IMR-90 (cell line): ENCODE data around the gene CLEC10A. TPM values are rescaled to one million over a fixed set of nuclear protein-coding genes. Genes with fewer than 3 reads are reported as not detected.

Source experiments
- ATAC-seq: fragments of 200-7000 bp; cut with Tn5 transposase; 2 replicates; pipeline ENCODE4 v1.9.1; 2020; ENCODE audit warnings: low read depth, mild to moderate bottlenecking, moderate library complexity
- BruUV-seq: library from RNA; stranded (reverse); fragments of 400-500 nt; replicated peaks from 2 replicates; lab custom pipeline; 2021; lab: Mats Ljungman, UMichigan
- CTCF ChIA-PET: fragments of 300-600 bp; formaldehyde crosslinking; extraction: SDS; loops from one replicate; lab custom pipeline; 2021; ENCODE audit warnings: antibody characterized with exemption; lab: Yijun Ruan, JAX
- POLR2A ChIA-PET: fragments of 300-600 bp; sonication (Branson Sonifier 250); formaldehyde crosslinking; loops from one replicate; lab custom pipeline; 2022; ENCODE audit warnings: antibody characterized with exemption; ENCODE audit not compliant: unreplicated experiment; lab: Charles Lee
- DNase-seq: peaks from one replicate; pipeline ENCODE4 v3.0.0; 2013
- H2AFZ ChIP-seq: replicated peaks from 2 replicates; pipeline ENCODE3; 2013; ENCODE audit warnings: low read length, mild to moderate bottlenecking; ENCODE audit not compliant: poor library complexity
- H2AK5ac ChIP-seq: 2 replicates; pipeline ENCODE4 v1.6.1; 2013; ENCODE audit warnings: low read depth, low read length, inconsistent platforms
- H2AK9ac ChIP-seq: replicated peaks from 2 replicates; pipeline ENCODE3; 2013; ENCODE audit warnings: mild to moderate bottlenecking, low read depth, low read length, moderate library complexity; ENCODE audit not compliant: poor library complexity
- H2BK120ac ChIP-seq: 2 replicates; pipeline ENCODE4 v1.6.1; 2013; ENCODE audit warnings: low read depth, low read length, inconsistent platforms
- H2BK15ac ChIP-seq: 3 replicates; pipeline ENCODE4 v1.6.1; 2013; ENCODE audit warnings: low read depth, low read length, inconsistent platforms
- H2BK20ac ChIP-seq: 2 replicates; pipeline ENCODE4 v1.6.1; 2013; ENCODE audit warnings: low read depth, mild to moderate bottlenecking, inconsistent platforms, low read length, moderate library complexity
- H2BK5ac ChIP-seq: 2 replicates; pipeline ENCODE4 v1.6.1; 2013; ENCODE audit warnings: mild to moderate bottlenecking, low read depth, low read length, inconsistent platforms; ENCODE audit not compliant: poor library complexity, severe bottlenecking
- H3K14ac ChIP-seq: replicated peaks from 2 replicates; pipeline ENCODE4 v1.6.1; 2013; ENCODE audit warnings: low read depth, low read length, inconsistent platforms
- H3K18ac ChIP-seq: 2 replicates; pipeline ENCODE4 v1.6.1; 2013; ENCODE audit warnings: low read depth, low read length, control low read depth
- H3K23ac ChIP-seq: 2 replicates; pipeline ENCODE4 v1.6.1; 2013; ENCODE audit warnings: low read depth, low read length, inconsistent platforms
- H3K27ac ChIP-seq: 2 replicates; pipeline ENCODE4 v1.5.1; 2013; ENCODE audit warnings: mild to moderate bottlenecking, control low read depth, low read length; ENCODE audit not compliant: insufficient read depth
- H3K27me3 ChIP-seq: 2 replicates; pipeline ENCODE4 v1.6.1; 2013; ENCODE audit warnings: low read length; ENCODE audit not compliant: control insufficient read depth, insufficient read depth
- H3K36me3 ChIP-seq: 2 replicates; pipeline ENCODE4 v1.6.1; 2013; ENCODE audit warnings: low read length, mixed read lengths; ENCODE audit not compliant: control insufficient read depth, insufficient read depth
- H3K4ac ChIP-seq: 2 replicates; pipeline ENCODE4 v1.6.1; 2013; ENCODE audit warnings: low read depth, low read length, inconsistent platforms
- H3K4me1 ChIP-seq: 2 replicates; pipeline ENCODE4 v1.6.1; 2013; ENCODE audit warnings: low read length, mixed read lengths; ENCODE audit not compliant: control insufficient read depth, insufficient read depth
- H3K4me2 ChIP-seq: 2 replicates; pipeline ENCODE4 v1.6.1; 2013; ENCODE audit warnings: low read depth, mild to moderate bottlenecking, control low read depth, low read length, moderate library complexity
- H3K4me3 ChIP-seq: 2 replicates; pipeline ENCODE4 v1.5.1; 2013; ENCODE audit warnings: low read depth, mild to moderate bottlenecking, control low read depth, low read length, moderate library complexity; ENCODE audit not compliant: insufficient read depth
- H3K56ac ChIP-seq: 2 replicates; pipeline ENCODE4 v1.6.1; 2013; ENCODE audit warnings: low read length, inconsistent platforms; ENCODE audit not compliant: insufficient read depth; ENCODE audit errors: extremely low read depth
- H3K79me1 ChIP-seq, 2 experiments: 2 replicates each; pipeline ENCODE4 v1.6.1; 2013; ENCODE audit warnings: low read length in 2 of 2, inconsistent platforms in 1 of 2, low read depth in 1 of 2
- H3K9ac ChIP-seq: 2 replicates; pipeline ENCODE4 v1.6.1; 2013; ENCODE audit warnings: low read depth, low read length, control low read depth
- H3K9me1 ChIP-seq: 2 replicates; pipeline ENCODE4 v1.6.1; 2013; ENCODE audit warnings: low read length, inconsistent platforms; ENCODE audit not compliant: insufficient read depth
- H3K9me3 ChIP-seq: 2 replicates; pipeline ENCODE4 v1.6.1; 2013; ENCODE audit warnings: low read length; ENCODE audit not compliant: control insufficient read depth, insufficient read depth
- H4K20me1 ChIP-seq: 2 replicates; pipeline ENCODE4 v1.6.1; 2013; ENCODE audit warnings: low read length, inconsistent platforms; ENCODE audit not compliant: insufficient read depth
- H4K5ac ChIP-seq: 2 replicates; pipeline ENCODE4 v1.6.1; 2013; ENCODE audit warnings: mild to moderate bottlenecking, low read depth, low read length, control low read depth
- H4K8ac ChIP-seq, 2 experiments: 2 replicates each; pipeline ENCODE4 v1.6.1; 2013; ENCODE audit warnings: low read depth in 2 of 2, low read length in 2 of 2, control low read depth in 1 of 2, inconsistent platforms in 1 of 2
- H4K91ac ChIP-seq: 2 replicates; pipeline ENCODE4 v1.6.1; 2013; ENCODE audit warnings: low read depth, low read length, inconsistent platforms; ENCODE audit not compliant: insufficient read depth
- BHLHE40 ChIP-seq: fragments of 150-350 bp; IDR thresholded peaks from 2 replicates; pipeline ENCODE4 v1.6.1; 2016; ENCODE audit warnings: mild to moderate bottlenecking, low read depth, low read length
- CHD1 ChIP-seq: IDR thresholded peaks from 2 replicates; pipeline ENCODE4 v1.6.1; 2012; ENCODE audit warnings: low read depth, low read length, improper control_type of control experiment
- CTCF ChIP-seq: conservative IDR thresholded peaks from 2 replicates; pipeline ENCODE4 v1.5.1; 2012; ENCODE audit warnings: mild to moderate bottlenecking, low read depth, low read length, improper control_type of control experiment
- MAZ ChIP-seq: IDR thresholded peaks from 2 replicates; pipeline ENCODE4 v1.6.1; 2012; ENCODE audit warnings: low read depth, mild to moderate bottlenecking, low read length, improper control_type of control experiment, moderate library complexity, borderline replicate concordance
- MXI1 ChIP-seq: IDR thresholded peaks from 2 replicates; pipeline ENCODE4 v1.6.1; 2012; ENCODE audit warnings: low read depth, mild to moderate bottlenecking, low read length, moderate library complexity, borderline replicate concordance
- NFE2L2 ChIP-seq: fragments of 150-350 bp; IDR thresholded peaks from 2 replicates; pipeline ENCODE4 v1.6.1; 2016; ENCODE audit warnings: low read depth, mild to moderate bottlenecking, low read length
- RAD21 ChIP-seq: IDR thresholded peaks from 2 replicates; pipeline ENCODE4 v1.6.1; 2012; ENCODE audit warnings: low read length, improper control_type of control experiment
- RFX5 ChIP-seq: IDR thresholded peaks from 2 replicates; pipeline ENCODE4 v1.8.0; 2012; ENCODE audit warnings: low read depth, mild to moderate bottlenecking, low read length, moderate library complexity
- SMC3 ChIP-seq: fragments of 150-350 bp; IDR thresholded peaks from 2 replicates; pipeline ENCODE4 v1.6.1; 2016; ENCODE audit warnings: low read depth, mild to moderate bottlenecking, antibody characterized with exemption, low read length, moderate library complexity
- WGBS, 2 experiments: methylation state at CpG; one replicate each; pipeline versions ENCODE4 v1.1.5 to v1.1.7; 2013; ENCODE audit warnings: missing lambda C conversion rate in 2 of 2; ENCODE audit not compliant: insufficient read length in 1 of 2; ENCODE audit errors: extremely low coverage in 2 of 2; 5-methylcytosine and 5-hydroxymethylcytosine counted together
- dilution Hi-C: fragments of 300-500 bp; cut with HindIII; formaldehyde crosslinking; loops from one replicate; pipeline ENCODE4 v1.14.3; 2018; ENCODE audit warnings: low sequenced_read_pairs; ENCODE audit not compliant: unreplicated experiment
- in situ Hi-C: fragments of 300-500 bp; cut with MboI; formaldehyde crosslinking; loops from 3 replicates; pipeline ENCODE4 v1.14.3; 2019; ENCODE audit warnings: low sequenced_read_pairs, inconsistent platforms, mixed read lengths
- intact Hi-C: fragments of 100-400 bp; cut with micrococcal nuclease; formaldehyde crosslinking; loops from 2 replicates; pipeline ENCODE4 v1.10.0; 2022
- polyA plus RNA-seq, 3 experiments: library from polyadenylated mRNA; depleted of rRNA; stranded (reverse); fragments of >200 nt; gene quantifications; 2 replicates each; pipeline ENCODE4 v1.2.3, GENCODE V29; 2012; ENCODE audit warnings: low replicate concordance in 1 of 3
- total RNA-seq: library from RNA; depleted of rRNA; stranded (reverse); fragments of >200 nt; gene quantifications from 2 replicates; pipeline ENCODE4 v1.2.3, GENCODE V29; 2012
- TF ChIP-seq, protein P1 (sequence below): fragments of 150-350 bp; IDR thresholded peaks from 2 replicates; pipeline ENCODE4 v1.6.1; 2017; ENCODE audit warnings: mild to moderate bottlenecking, antibody characterized with exemption, low read length, low read depth

CLEC10A gene
- total and polyA plus RNA-seq, 2 of the 4 experiments (the other 2 are of a cell fraction) = not detected

- peak overlapping the region; percentile 5 for H2AFZ ChIP-seq
- dilution Hi-C loops = no loop called here
- no peak overlapping the region for H3K23ac ChIP-seq
- peaks cover 17% of the 10 kb centered on the region; the same call in 1 of the 2 replicates for H3K27me3 ChIP-seq
- H3K4ac ChIP-seq = no peak overlapping the region
- no peak overlapping the region for H3K9ac ChIP-seq
- no peak overlapping the region for H3K56ac ChIP-seq
- no peak for TF ChIP-seq SMC3
- no peak for TF ChIP-seq CTCF
- no peak for TF ChIP-seq RFX5
- no peak for TF ChIP-seq MAZ
- TF ChIP-seq NFE2L2 = no peak
- TF ChIP-seq RAD21 = no peak
- no peak for TF ChIP-seq MXI1
- no peak for TF ChIP-seq BHLHE40
- no peak for TF ChIP-seq CHD1
- TF ChIP-seq, protein P1, sequence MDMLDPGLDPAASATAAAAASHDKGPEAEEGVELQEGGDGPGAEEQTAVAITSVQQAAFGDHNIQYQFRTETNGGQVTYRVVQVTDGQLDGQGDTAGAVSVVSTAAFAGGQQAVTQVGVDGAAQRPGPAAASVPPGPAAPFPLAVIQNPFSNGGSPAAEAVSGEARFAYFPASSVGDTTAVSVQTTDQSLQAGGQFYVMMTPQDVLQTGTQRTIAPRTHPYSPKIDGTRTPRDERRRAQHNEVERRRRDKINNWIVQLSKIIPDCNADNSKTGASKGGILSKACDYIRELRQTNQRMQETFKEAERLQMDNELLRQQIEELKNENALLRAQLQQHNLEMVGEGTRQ = no peak
- no peak overlapping the region for H2AK5ac ChIP-seq
- no peak overlapping the region for H2BK20ac ChIP-seq
- H2BK120ac ChIP-seq = no peak overlapping the region
- CTCF ChIA-PET = interaction anchor here (0.5 kb wide), 1 partner anchor 287 kb away, joined by 4 read pairs; no protein-coding TSS in a partner anchor
- no peak overlapping the region for H2BK5ac ChIP-seq
- H3K4me2 ChIP-seq = no peak overlapping the region
- intact Hi-C loops = no loop called here
- in situ Hi-C loops = no loop called here
- H3K9me3 ChIP-seq = no peaks in the 10 kb centered on the region
- no peak overlapping the region for H2BK15ac ChIP-seq
- no peak overlapping the region for H3K27ac ChIP-seq
- H4K91ac ChIP-seq = no peak overlapping the region
- no peaks in the 10 kb centered on the region for H3K9me1 ChIP-seq
- H3K14ac ChIP-seq = no peak overlapping the region
- no peaks in the 10 kb centered on the region for H4K20me1 ChIP-seq
- H3K79me1 ChIP-seq = no peaks in the 10 kb centered on the region
- H3K4me1 ChIP-seq = no peaks in the 10 kb centered on the region
- H3K36me3 ChIP-seq = no peaks in the 10 kb centered on the region
- BruUV-seq = no TSS peak
- H3K4me3 ChIP-seq = no peak overlapping the region
- ATAC-seq (no peak), DNase-seq (no peak)
- POLR2A ChIA-PET = interaction anchor here (0.7 kb wide), 1 partner anchor 9 kb away, joined by 4 read pairs; the partner anchor contains the start of gene SLC16A13
- no peak overlapping the region for H4K5ac ChIP-seq
- WGBS, 2 experiments = 36% methylated on average over 8 of the region's 13 CpGs; no CpG with 5 or more reads in 1 of the 2 experiments
- no peak overlapping the region for H3K18ac ChIP-seq
- no peak overlapping the region for H4K8ac ChIP-seq
- no peak overlapping the region for H2AK9ac ChIP-seq
Measured at GRCh38 chr17:7027335-7027734, 52.7 kb downstream of the CLEC10A start.
